ENCODE data around the gene AK9.

The AK9 gene

DNA sequence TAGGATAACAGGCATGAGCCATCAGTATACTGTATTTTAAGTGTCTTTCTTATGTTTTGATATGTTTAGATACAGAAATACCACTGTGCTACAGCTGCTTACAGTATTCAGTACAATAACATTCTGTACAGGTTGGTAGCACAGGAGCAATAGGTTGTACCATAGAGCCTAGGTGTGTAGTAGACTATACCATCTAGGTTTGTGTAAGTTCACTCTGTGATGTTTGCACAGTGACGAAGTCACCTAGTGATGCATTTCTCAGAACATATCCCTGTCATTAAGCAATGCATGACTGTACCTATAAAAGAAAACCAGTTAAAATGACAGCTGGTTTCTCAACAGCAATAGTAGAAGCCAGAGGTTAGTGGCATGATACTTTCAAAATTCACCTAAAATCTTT, 204.9 kb downstream of the AK9 start:
- DNase-seq (ENCODE audit: low read depth), result no peak
- TF ChIP-seq, protein P1, sequence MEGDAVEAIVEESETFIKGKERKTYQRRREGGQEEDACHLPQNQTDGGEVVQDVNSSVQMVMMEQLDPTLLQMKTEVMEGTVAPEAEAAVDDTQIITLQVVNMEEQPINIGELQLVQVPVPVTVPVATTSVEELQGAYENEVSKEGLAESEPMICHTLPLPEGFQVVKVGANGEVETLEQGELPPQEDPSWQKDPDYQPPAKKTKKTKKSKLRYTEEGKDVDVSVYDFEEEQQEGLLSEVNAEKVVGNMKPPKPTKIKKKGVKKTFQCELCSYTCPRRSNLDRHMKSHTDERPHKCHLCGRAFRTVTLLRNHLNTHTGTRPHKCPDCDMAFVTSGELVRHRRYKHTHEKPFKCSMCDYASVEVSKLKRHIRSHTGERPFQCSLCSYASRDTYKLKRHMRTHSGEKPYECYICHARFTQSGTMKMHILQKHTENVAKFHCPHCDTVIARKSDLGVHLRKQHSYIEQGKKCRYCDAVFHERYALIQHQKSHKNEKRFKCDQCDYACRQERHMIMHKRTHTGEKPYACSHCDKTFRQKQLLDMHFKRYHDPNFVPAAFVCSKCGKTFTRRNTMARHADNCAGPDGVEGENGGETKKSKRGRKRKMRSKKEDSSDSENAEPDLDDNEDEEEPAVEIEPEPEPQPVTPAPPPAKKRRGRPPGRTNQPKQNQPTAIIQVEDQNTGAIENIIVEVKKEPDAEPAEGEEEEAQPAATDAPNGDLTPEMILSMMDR (IDR thresholded peaks at IDR 0.05; ENCODE audit: low read length, missing control alignments), result no peak
- no peak overlapping the region for H3K4me3 ChIP-seq (replicated peaks; ENCODE audit: low read depth, low read length)

DNA sequence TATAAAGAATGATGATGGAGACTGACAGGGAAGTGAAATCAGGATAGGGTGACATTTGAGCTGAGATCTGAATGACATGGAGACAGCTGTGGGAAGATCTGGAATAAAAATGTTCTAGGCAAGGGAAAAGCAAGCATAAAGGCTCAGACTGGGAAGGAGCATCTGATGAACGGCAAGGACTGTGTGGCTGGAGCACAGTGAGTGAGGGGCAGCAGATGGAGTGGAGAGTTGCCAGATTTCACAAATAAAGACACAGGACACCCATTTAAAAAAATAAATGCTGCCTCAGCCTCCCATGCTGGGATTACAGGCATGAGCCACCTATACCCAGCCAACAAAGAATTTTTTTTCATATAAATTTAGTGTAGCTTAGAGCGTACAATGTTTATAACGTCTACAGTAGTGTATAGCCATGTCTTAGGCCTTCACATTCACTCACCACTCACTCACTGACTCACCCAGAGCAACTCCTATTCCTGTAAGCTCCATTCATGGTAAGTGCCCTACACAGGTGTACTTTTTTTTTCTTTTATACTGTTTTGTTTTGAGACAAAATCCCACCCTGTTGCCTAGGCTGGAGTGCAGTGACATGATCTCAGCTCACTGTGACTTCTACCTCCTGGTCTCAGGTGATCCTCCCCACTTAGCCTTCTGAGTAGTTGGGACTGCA, 205.6 kb downstream of the AK9 start:
- TF ChIP-seq, protein P1 (IDR thresholded peaks at IDR 0.05; ENCODE audit: low read length, missing control alignments), result no peak
- no peak for DNase-seq (ENCODE audit: low read depth)

DNA sequence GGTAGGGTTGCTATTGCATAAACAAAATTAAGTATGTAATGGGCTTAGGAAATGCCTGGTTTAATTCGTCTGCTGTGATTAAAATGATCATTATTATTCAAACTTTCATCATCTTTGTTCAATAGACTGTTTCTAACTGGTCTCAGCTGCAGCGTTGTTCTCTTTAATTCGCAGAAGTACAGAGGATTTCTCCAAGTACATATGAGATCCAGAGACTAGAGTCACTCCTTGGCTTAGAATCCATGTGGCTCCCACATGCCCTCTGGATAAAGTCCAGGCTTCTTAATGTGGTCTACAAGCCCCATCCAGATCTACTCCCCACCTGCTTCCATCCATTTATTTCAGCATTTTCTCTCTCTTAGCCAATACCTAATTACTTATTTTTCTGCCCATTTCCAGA, 206.9 kb downstream of the AK9 start:
- DNase-seq (ENCODE audit: low read depth), result no peak
- TF ChIP-seq, protein P1 (IDR thresholded peaks at IDR 0.05; ENCODE audit: low read length, missing control alignments), result no peak
- H3K4me3 ChIP-seq (replicated peaks; ENCODE audit: low read depth, low read length), result no peak overlapping the region

More for the DNA sequence above, 205.6 kb downstream of the AK9 start:
- no peak overlapping the region for H3K4me3 ChIP-seq (replicated peaks; ENCODE audit: low read depth, low read length)

DNA sequence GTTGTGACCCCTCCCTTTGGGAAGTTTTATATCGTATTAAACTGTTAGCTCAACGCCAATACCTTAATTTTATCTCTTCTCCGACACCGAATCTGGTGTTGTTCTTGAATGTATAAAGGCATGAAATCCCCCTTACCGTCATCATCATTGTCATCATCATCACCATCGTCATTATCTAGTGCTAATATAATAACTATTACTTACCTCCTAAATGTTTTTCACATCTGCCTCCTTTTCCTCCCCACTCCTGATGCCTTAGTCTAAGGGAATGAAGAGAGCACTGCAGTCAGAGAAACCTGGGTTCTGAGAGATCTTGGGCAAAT, 207.3 kb downstream of the AK9 start:
- H3K4me3 ChIP-seq (replicated peaks; ENCODE audit: low read depth, low read length), result peak overlapping the region; percentile 44
- TF ChIP-seq, protein P1 (IDR thresholded peaks at IDR 0.05; ENCODE audit: low read length, missing control alignments), result no peak
- no peak for DNase-seq (ENCODE audit: low read depth)

DNA sequence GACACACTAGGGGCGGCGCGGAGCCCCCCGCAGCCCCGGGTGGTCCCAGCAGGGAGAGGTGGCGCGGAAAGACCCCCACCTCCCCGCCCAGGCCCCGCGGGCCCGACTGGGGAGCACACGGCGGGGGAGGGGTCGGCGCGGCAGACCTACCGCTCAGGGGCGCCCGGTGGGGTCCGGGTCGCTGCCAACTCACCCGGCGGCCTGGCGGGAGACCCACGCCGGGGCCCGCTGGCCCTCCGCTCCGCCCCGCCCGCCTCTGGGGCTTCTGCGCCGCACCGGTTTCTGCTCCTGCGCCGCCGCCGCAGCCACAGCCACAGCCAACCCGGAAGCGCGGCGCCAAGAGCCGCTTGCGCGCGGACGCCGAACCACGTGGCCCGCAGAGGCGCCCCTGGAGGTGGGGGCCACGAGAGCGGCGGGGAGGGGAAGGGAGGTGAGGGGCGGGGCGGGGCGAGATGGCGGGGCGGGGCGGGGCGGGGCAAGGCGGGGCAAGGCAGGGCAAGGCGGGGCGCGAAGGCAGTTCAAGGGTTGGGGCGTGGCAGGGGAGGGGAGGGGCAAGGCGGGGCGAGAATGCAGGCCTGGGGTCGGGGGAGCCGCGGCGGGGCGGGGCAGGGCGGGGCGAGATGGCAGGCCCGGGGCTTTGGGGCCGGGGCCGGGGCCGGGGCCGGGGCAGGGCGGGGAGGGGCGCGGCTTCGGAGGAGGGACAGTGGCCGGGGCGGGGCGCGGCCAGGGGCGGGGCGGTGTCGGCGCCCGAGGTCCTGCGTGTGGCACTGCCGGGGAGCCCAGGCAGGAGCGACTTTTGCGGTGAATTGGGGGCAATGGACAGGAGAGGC, 207.9 kb downstream of the AK9 start, which contains the start of gene ZBTB24:
TSS of gene ZBTB24 (minus strand) at position 315 of the 830 bp plus-strand sequence. CDS start 1,193 bp downstream, outside the sequence.
- peak; percentile 90 for DNase-seq (ENCODE audit: low read depth)
- H3K4me3 ChIP-seq (replicated peaks; ENCODE audit: low read depth, low read length), result peak within 1 kb of the TSS; percentile 83
- TF ChIP-seq, protein P1 (IDR thresholded peaks at IDR 0.05; ENCODE audit: low read length, missing control alignments), result no peak

DNA sequence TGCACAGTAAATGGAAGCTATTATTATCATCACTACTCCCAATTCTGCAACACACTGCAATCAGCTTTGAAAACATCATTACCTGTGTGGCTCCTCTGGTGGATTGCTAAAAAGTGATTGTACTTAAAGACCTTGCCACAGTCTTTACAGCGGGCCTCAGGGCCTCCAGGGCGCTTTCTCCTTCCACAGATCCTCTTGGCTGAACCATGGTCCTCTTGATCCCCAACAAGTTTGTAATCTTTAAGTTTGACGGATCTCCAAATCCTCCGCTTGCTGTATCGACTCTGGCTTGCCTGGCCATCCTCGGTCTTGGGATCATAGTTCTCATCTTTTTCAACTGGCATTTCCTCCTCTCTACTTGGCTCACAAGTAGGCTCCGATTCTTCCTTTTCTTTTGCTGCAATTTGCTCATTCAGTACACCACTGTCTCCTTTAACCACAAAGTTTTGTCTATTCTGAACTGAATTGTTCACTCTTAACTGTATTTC, 210.0 kb downstream of the AK9 start:
- no peak for DNase-seq (ENCODE audit: low read depth)
- TF ChIP-seq, protein P1 (IDR thresholded peaks at IDR 0.05; ENCODE audit: low read length, missing control alignments), result no peak
- H3K4me3 ChIP-seq (replicated peaks; ENCODE audit: low read depth, low read length), result no peak overlapping the region
